UCSD-AML1 (cell line): ENCODE measurements around the gene FANCD2OS.
"Not testable (repeated sequence)": the region's sequence is repeated elsewhere in the genome, so short reads cannot be mapped to it uniquely, and the experiment has no call there.

Experiments used
- DNase-seq: peaks from one replicate; lab custom pipeline; 2025; ENCODE audit not compliant: unreplicated experiment; lab: John Stamatoyannopoulos, UW

The FANCD2OS gene, protein sequence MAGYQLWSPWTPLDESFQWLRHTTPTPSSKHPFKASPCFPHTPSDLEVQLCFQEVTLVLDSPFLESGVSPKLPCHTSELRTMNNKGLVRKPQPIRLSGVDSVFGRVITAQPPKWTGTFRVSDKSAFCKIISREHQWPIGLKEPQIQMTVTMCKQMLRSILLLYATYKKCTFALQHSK

DNA sequence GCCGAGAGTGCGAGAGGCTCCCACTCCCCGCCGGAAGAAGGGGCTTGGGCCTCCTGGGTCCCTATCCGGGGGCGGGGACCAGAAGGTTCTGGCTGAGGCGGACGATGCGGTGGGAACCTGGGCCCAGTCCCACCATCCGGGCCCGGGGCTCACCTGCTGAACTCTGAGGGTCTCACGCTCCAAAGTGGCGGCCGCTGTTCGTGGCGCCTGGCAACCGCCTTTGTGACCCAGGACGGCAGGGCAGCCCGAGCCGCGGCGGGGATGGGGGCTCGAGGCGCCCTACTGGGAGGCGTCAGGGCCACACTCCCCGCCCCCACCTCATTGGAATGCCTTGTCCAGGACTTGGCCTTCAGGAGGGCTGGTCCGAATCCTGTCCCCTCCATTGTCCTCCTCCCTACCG, at the start of gene FANCD2OS:
Gene FANCD2OS, minus strand, starts transcription at position 165 of the 400 bp plus-strand sequence. CDS start 3,481 bp downstream, outside the sequence.
- DNase-seq, result no peak

DNA sequence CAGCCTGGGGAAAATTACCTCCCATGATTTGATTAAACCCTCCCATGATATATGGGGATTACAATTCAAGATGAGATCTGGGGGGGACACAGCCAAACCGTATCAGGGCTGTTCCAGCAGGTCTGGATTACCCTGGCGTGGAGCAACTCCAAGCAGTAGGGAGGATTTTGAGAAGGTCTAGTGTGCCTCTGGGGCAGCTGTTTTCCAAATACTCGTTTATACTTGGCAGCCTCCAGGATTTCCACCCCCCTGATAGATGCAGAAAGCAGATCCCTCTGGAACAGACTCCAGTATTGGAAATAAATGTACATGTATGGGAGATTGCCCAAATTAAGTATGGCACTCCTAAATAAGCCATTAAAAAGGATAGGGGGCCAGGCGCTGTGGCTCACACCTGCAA, 49.0 kb upstream of the FANCD2OS start:
- DNase-seq, result no peak

DNA sequence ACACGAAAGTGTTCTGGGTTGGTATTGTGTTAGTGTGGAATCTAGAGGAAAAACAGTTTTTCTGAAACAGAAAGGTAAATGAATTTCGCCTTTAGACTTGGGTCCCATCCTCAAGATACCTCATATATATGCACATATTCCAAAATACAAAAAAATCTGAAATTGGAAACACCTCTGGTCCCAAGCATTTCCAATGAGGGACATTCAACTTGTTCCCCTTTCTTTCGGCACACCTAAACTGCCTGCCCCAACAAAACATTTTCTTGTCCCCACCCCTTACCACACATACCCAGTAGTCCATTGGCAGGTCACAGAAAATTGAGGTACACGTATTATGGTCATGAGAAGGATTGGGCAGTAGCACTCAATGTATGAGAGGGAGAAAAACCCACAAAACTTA, 47.6 kb upstream of the FANCD2OS start:
- DNase-seq, result no peak

DNA sequence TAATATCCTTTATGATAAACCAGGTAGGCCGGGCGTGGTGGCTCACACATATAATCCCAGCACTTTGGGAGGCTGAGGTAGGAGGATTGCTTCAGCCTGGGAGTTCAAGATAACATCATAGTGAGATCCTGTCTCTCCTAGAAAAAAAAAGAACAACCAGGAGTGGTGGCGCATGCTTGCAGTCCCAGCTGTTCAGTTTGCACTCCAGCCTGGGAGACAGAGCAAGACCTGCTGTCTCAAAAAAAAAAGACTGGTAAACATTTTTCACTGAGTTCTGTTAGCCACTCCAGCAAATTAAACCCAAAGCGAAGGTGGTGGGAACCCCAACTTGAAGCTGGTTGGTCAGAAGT, 47.0 kb upstream of the FANCD2OS start:
- no peak for DNase-seq

DNA sequence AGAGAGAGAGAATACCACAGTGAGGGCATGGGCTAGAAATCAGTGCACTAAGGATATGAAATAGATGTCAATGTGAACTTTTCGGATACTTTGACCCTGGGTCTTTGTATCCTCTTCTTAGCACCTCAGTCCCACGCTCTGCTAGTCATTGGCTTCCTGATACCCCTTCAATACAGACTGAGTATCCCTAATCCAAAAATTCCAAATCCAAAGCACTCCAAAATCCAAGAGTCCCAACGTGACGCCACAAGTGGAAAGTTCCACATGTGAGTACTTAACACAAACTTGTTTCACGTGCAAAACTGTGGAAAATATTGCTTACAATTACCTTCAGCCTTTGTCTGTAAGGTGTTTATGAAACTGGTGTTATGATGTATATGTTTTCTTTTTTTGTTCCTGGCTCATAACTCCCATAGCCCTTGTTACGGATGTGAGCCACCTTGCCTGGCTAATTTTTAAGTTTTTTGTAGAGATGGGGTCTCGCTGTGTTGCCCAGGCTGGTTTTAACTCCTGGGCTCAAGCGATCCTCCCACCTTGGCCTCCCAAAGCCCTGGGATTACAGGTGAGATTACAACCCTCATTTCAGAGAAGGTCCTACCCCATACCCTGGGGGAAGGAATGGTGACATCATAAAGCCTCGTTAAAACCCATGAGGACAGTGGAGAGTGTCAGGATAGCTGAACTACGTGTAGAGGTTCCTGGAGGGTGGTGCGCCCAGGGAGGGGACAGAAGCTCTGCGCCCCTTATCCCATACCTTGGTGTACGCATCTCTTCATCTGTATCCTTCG, 46.5 kb upstream of the FANCD2OS start:
- DNase-seq, result no peak

DNA sequence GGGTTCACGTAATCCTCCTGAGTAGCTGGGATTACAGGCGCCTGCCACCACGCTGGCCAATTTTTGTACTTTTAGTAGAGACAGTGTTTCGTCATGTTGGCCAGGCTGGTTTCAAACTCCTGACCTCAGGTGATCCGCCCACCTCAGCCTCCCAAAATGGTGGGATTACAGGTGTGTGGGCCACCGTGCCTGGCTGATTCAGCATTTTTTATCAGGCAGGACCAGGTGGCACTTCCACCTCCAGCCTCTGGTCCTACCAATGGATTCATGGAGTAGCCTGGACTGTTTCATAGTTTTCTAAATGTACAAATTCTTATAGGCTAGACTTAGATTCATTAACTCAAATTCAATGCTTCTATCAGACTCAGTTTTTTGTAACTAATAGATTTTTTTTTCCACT, 42.9 kb upstream of the FANCD2OS start:
- no peak for DNase-seq

DNA sequence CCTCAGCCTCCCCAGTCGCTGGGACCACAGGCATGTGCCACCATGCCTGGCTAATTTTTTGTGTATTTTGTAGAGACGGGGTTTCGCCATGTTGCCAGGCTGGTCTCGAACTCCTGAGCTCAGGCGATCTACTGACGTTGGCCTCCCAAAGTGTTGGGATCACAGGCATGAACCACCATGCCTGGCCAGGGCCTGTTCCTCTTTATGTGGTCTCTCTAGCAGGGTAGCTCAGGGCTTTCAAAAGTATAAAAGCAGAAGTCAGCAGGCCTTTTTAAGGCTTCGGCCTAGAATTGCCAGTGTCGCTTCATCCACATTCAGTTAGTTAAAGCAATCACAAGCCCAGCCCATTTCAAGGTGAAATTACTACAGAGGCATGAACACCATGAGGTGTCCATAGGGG, 41.2 kb upstream of the FANCD2OS start:
- no peak for DNase-seq

DNA sequence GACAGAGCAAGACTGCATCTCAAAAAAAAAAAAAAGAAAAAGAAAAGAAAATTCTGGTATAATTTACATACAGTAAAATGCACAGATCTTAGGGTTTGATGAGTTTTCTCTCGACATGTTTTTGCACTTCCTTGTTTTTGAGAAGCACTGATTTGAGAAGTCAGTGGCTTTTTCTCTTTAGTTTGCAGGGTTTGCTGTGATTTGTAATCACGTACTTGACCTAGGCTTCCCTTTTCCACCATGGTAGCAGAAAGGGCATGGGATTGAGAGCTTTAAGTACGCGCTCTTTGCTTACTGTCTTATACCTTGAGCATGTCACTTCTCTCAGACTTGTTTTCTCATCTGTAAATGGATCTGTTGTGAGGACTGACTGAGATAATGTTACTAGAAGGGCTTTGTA, 37.6 kb upstream of the FANCD2OS start:
- DNase-seq, result no peak

DNA sequence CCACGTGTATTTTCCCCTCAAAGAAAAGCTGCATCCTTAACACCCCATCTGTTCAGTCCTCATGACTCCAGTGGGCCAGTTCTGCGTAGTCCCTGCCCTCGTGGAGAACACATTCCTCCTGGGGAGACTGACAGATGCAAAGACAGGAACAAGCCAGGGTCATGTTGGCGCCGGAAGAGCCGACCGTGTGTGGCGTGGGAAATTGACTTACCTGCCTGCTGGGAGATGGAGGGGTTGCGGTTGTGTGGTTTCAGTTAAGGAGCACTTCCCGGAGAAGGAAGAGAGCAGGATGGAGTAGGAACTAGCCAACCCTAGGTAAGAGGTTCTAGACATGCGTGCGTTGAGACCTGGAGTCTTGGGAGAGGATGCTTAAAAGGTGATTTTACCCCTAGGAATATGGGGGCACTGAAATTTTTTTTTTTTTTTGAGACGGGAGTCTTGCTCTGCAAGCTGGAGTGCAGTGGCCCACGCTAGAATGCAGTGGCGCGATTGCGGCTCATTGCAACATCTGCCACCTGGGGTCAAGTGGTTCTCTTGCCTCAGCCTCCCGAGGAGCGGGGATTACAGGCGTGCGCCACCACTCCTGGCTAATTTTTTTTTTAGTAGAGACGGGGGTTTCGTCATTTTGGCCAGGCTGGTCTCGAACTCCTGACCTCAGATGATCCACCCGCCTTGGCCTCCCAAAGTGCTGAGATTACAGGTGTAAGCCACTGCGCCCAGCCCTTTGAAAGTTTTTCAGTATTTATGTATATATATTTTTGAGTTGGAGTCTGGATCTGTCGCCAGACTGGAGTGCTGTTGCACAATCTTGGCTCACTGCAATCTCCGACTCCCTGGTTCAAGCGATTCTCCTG, 34.9 kb upstream of the FANCD2OS start:
- DNase-seq, result peak; percentile 45

DNA sequence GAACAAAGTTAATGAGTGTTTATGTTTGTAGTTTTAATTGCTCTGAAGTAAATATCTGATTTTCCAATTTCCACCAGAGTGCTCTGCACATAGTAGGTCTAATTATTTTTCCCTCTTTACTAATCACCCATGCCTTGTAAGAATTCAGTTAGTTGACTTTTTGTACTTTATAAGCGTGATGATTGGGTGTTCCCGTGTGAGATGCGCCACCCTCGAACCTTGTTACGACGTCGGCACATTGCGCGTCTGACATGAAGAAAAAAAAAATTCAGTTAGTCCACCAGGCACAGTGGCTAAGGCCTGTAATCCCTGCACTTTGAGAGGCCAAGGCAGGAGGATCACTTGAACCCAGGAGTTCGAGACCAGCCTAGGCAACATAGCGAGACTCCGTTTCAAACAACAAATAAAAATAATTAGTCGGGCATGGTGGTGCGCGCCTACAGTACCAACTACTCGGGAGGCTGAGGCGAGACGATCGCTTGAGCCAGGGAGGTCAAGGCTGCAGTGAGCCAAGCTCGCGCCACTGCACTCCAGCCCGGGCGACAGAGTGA, 33.0 kb upstream of the FANCD2OS start:
- no peak for DNase-seq

DNA sequence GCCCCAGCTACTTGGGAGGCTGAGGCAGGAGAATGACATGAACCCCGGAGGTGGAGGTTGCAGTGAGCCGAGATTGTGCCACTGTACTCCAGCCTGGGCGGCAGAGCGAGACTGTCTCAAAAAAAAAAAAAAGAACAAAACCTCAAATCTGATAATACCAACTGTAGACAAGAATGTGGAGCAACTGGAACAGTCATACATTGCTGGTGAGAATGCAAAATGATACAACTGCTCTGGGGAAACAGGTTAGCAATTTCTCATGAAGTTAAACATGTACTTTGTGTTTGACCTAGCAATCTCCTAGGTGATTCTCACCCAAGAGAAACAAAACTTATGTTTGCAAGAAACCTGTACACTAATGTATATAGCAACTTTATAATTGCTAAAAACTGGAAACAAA, 29.1 kb upstream of the FANCD2OS start:
- no peak for DNase-seq

DNA sequence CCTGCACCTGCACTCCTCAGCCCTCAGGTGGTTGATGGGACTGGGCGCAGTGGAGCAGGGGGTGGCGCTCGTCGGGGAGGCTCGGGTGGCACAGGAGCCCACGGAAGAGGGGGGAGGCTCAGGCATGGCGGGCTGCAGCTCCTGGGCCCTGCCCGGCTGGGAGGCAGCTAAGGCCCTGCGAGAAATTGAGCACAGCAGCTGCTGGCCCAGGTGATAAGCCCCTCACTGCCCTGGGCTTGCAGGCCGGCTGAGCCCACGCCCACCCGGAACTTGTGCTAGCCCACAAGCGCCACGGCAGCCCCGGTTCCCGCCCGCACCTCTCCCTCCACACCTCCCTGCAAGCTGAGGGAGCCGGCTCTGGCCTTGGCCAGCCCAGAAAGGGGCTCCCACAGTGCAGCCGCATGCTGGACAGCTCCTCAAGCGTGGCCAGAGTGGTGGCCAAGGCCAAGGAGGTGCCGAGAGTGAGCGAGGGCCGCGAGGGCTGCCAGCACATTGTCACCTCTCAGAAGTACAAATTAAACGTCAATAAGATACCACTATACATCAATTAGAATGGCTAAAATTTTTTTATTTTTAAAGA, 28.5 kb upstream of the FANCD2OS start:
- DNase-seq, result no peak

DNA sequence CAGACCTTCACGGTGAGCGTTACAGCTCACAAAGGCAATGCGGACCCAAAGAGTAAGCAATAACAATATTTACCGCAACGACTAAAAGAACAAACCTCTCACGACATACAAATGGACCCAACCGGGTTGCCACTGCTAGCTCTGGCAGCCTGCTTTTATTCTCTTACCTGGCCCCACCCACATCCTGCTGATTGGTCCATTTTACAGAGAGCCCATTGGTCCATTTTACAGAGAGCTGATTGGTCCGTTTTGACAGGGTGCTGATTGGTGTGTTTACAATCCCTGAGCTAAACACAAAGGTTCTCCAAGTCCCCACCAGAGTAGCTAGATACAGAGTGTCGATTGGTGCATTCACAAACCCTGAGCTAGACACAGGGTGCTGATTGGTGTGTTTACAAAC, 27.8 kb upstream of the FANCD2OS start:
- not testable (repeated sequence) for DNase-seq

DNA sequence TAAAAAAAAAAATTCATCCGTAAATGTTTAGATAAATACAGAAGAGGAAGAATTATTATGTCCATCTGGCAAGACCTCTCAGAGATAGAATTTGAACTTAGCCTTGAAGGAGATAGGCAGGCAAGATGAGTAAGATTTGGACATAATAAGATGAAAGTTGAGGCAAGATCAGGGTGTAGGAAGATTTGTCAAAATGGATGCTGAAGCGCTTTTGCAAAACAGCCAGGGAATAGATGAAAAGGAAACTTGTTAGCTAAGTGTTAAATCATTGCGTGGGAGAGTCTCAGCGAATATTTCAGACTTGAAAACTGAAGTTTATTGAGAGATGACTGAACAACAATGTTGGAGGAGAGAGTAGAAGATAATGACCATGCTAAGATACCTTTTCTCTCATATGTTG, 14.7 kb upstream of the FANCD2OS start:
- no peak for DNase-seq

DNA sequence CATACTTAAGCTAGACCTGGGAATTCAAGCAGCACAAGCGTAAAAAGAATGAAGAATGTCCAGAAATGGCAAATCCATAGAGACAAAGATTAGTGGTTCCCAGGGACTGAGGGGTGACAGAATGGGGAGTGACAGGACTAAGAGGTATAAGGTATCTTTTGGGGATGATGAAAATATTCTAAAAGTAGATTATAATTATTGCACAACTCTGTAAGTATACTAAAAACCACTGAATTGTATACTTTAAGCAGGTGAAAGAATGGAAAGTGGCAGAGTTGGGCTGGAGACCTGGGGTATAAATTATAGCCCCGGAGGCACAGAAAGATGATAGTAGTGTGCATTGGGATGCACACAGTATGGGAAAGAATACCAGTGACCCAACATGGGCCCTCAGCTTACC, 13.0 kb upstream of the FANCD2OS start:
- DNase-seq, result no peak

DNA sequence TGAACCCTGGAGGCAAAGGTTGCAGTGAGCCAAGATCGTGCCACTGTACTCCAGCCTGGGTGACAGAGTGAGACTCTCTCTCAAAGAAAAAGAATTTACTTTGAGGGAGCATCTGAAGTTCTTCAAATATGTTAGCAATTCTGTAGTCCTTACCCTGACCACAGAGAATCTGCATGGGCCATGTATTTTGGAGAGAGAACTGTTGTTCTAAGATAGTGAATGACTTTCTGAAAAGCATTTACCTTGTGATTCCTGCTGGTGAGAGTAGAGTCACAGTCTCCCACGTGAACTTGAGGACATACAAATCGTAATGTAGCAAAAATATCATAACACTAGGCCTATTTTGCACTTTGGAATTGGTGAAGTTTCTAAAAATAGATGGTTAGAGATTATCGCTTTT, 11.3 kb upstream of the FANCD2OS start:
- DNase-seq, result no peak

DNA sequence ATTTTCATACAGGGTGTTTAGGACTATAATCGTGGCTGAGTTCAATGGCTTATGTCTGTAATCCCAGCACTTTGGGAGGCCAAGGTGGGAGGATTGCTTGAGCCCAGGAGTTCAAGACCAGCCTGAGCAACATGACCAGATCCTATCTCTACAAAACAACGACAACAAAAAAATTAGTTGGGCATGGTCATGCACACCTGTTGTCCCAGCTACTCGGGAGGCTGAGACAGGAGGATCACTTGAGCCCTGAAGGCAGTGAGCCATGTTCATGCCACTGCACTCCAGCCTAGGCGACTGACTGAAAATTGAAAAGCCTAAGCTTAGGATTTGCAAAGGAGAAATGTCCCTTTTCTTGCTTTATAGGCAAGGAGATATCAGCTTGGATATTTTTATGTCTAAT, 8.9 kb upstream of the FANCD2OS start:
- no peak for DNase-seq

DNA sequence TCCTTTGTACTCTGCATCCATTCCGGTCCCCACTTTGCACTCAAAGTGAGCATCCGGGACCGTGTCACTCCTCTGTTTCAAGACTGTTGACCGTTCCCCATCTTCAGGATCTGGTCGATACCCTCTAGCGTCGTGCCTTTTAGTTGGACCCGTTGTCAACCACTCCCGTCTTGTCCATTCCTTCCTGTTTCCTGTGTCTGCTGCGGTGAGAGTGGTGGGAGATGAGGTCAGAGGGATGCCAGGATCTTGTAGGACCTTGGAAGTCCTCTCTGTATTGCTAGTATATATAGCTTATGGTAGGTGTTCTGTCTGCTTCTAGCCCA, 8.0 kb upstream of the FANCD2OS start:
- peak; percentile 73 for DNase-seq

DNA sequence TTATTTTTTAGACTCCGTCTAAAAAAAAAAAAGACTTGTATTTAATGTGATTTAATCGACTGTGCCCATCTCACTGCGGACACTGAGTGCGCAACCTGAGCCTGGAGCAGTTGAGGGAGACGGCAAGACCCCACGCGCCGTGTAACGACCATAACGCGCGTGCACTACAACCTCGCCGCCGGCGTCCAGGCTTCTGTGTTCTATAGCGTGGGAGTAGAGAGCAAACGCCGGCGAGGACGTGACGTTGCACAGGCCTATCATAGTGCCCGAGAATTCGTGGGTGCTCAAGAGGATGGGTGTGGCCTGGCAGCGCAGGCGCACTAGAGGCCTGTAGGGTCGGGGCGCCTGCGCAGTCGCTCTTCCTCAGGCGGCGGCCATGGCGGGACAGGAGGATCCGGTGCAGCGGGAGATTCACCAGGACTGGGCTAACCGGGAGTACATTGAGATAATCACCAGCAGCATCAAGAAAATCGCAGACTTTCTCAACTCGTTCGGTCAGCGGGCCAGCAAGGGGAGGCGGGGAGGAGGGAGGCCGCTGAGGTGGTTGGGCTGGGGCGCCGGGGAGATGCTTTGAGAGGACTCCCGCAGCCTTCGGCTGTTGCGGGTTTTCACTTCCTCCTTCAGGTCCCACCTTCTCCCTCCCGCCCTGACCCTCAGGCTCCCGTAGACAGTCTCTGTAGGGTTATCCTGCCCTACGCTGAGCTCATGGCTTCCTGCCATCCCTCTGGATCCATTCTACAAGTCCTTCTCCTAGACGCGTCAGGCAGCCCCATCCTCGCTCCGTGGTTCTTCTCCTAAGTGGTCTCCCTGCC, 7.5 kb upstream of the FANCD2OS start, which contains the start of gene BRK1:
Gene BRK1, plus strand, starts transcription at position 350 of the 812 bp plus-strand sequence. Its CDS starts 27 bp downstream, at position 377.
- DNase-seq, result peak; percentile 95

DNA sequence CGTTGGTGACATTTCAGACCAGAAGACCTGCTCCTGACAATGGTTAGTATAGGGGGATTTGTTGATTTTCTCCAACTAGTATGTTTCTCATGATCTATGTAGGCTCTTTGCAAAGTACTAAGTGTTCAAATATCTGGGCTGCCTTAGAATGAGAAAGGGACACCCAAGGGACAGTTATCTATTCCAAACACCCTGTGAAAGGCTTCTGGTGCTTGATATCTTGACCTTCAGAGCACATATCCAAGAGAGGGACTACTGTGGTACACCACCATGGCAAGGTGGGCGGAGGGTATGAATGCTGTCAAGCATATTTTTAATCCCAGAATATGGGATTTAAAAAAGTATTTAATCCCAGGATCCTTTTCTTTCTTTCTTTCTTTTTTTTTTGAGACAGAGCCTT, 1.1 kb downstream of the FANCD2OS start:
- DNase-seq, result no peak

DNA sequence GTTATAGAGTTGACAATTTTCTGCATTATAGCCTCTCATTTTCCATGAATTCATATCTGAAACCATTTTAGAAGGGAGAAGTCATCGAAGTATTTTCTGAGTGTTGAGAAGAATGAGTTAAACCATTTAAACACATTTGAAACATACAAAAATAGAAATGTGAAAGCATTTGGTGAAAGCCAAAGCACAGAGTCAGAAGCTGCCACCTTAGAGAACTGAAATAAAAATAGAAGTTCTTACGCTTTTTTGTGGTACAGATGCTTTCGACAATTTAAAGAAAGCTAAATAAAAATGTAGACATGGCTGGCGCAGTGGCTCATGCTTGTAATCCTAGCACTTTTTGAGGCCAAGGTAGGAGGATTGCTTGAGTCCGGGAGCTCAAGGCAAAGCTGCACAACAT, 9.0 kb downstream of the FANCD2OS start:
- DNase-seq, result no peak
